Cerebellar cortex (tissue), 1 donor: Measurements from ENCODE around the gene SLC35E2B.
"Not testable (repeated sequence)": the region's sequence is repeated elsewhere in the genome, so short reads cannot be mapped to it uniquely, and the experiment has no call there.

Experiments used
- DNase-seq: peaks from one replicate; pipeline ENCODE4 v3.0.0-alpha.2; 2015; ENCODE audit warnings: low spot score

SLC35E2B gene

GRCh38 chr1:1703796-1704195 lies 11.2 kb upstream of the SLC35E2B start:
- no peak for DNase-seq

GRCh38 chr1:1702506-1702905 lies 9.9 kb upstream of the SLC35E2B start:
- not testable (repeated sequence) for DNase-seq

- DNase-seq, result not testable (repeated sequence)
Observed at GRCh38 chr1:1700557-1700956, 8.0 kb upstream of the SLC35E2B start.

DNA sequence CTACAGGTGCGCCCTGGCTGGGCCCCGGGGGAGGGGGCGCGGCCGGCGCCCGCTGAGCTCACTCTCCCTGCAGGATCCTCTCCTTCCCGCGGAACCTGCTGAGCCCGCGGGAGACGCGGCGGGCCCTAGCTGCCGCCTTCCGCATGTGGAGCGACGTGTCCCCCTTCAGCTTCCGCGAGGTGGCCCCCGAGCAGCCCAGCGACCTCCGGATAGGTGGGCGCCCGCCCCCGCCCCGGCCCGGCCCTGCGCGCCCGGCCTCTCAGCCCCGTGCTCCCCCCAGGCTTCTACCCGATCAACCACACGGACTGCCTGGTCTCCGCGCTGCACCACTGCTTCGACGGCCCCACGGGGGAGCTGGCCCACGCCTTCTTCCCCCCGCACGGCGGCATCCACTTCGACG lies 7.5 kb upstream of the SLC35E2B start:
- not testable (repeated sequence) for DNase-seq

DNA sequence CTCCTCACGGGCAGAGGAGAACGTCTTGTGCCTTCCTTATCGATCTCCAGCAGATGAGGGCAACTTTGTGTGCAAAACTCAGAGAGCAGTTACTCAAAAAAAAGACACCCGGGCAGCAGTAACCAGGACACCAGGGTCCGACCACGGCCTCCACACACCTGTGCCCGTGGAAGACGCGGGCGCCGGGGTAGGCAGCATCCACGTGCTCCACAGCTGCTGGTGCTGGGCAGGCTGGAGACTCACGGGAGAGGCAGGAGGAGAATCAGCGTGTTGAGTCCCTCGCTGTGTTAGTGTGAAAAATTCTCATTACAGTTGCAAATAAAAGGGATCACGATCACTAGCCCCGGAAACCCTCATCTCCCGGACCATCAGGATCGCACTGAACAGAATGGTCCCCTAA lies 6.5 kb upstream of the SLC35E2B start:
- DNase-seq, result not testable (repeated sequence)

DNA sequence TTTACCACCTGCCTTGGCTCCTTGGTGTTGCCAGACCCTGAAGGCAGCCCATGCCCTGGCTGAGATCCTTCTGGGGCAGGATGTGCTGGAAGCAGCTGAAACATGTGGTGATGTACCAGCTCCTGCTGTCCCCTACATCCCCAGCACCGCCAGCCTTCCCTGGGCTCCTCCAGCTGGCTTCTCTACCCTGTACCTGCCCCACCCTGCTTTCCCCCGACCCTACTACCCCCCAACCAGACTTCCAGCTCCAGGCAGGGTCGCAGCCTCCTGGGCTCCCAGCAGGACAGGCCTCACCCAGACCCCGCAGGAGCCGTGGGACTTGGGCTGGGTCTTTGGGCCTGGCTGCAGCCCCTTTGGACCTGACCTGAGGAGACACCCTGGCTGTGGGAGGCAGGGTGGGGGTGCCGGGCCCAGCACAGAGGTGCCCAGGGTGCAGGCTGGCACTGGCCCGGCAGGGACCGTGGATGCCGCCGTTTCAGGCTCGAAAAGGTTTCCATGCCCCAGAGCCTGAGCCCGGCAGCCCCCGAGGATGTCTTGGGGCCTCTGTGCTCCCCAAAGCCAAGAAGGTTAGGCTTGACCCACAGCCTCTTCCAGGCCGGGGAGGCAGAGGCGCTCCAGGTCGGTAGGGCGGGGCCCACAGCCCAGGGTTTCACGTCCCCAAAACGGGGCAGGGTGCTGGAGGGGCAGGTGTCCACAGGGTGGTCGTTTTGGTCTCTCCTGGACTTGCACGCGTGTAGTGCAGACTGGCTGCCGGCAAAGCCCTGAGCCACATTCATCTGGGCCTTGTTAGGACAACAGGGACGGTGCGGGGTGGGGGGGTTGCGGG lies 5.0 kb upstream of the SLC35E2B start:
- not testable (repeated sequence) for DNase-seq

GRCh38 chr1:1696431-1697357 lies 4.1 kb upstream of the SLC35E2B start:
- DNase-seq, result not testable (repeated sequence)

DNA sequence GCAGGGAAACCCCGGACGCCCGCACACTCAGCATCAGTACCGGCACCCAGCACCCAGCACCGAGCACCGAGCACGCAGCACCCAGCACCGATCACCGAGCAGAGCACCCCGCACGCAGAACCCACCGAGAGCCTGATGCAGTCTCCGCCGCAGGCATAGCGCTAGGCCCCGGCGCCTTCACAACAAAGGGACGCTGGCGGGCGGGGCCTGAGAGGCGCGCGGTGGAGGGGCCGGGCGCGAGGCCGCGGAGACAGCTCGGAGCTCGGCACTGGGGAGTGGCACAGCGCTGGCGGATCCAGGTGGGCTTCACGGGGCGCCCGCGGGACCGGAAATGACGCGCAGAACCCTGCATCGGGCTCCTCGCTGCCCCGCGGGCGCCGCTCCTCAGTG lies 276 bp downstream of the SLC35E2B start:
- peak; percentile 69 for DNase-seq

DNA sequence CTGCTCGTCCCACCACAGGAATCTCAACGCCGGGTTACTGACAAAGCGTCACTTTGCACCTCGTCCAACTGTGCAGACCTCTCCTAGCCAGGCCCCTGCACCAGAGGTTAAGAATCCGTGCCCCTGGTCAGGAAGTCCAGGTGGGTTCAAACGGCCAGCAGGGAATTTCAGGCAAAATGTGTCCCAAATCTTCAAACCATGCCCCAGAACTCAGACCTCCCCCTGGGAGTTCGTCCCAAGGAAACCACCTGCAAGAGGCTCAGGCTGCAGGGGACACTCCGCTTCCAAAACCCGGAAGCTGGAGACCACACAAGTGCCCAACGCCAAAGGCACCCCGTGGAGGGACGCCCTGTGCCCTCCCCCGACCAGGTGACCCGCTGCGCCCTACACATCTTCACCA lies 1.2 kb downstream of the SLC35E2B start:
- not testable (repeated sequence) for DNase-seq

GRCh38 chr1:1689526-1689925 lies 3.1 kb downstream of the SLC35E2B start:
- DNase-seq, result not testable (repeated sequence)

DNA sequence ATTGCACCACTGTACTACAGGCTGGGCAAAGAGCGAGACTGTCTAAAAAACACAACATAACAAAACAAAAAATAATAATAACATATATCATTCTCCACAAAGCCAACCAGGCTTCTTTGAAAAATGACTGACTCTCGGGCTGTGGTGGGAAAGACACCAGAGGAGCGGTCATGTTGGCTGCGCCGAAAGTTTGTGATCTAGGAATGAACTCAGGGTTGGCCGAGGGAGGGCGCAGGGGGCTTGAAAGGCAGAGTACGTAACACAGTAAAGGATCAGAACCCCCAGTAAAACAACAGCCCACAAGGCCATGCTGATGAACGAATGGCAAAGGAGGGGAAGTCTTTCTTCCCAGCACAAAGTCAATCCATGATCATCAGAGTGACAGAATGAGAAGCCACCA lies 4.7 kb downstream of the SLC35E2B start:
- DNase-seq, result no peak

- DNase-seq, result no peak
Observed at GRCh38 chr1:1684031-1684681, 8.4 kb downstream of the SLC35E2B start.

GRCh38 chr1:1683104-1683905 lies 9.3 kb downstream of the SLC35E2B start:
- DNase-seq, result no peak

- DNase-seq, result no peak
Observed at GRCh38 chr1:1680912-1681273, 11.7 kb downstream of the SLC35E2B start.

- DNase-seq, result no peak
Observed at GRCh38 chr1:1680031-1680911, 12.3 kb downstream of the SLC35E2B start.

DNA sequence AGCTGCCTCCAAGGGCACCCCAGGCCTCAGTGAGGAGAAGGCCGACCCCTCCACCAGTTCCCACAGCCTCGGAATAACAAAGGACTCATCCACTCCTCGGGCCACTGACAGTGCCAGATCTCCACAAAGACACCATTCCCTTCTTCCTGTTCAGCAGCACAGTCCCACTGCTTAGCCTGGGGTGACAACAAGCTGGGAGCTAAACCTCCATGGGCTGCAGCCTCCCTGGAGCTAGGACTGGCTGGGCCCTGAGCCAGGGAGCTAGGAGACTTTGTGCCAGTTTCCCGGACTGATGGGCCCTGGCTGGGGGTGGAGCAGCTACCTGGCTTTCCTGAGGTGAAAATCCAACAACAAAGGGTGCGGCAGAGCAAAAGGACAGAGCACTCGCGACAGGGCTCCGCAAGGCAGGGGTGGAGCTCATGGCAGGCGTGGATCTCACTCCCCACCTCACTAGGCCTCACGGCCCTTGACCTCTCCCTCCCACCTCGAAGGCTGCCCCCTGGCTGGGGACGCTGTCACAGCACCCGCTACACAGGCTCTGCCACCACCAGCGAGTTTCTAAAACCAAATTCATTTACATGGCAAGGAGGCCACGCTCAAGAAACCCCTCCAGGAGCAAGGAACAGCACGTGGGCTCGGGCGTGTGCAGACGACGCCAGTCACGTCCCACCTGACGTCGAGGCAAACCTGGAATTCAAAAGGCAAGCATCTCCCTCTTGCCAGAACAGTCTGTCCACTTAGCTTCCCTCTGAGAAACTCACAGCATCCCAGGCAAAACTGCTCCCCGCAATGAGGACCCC lies 13.8 kb downstream of the SLC35E2B start:
- DNase-seq, result no peak

GRCh38 chr1:1677718-1678580 lies 14.6 kb downstream of the SLC35E2B start:
- DNase-seq, result no peak

GRCh38 chr1:1676087-1676486 lies 16.5 kb downstream of the SLC35E2B start:
- not testable (repeated sequence) for DNase-seq

GRCh38 chr1:1675218-1675617 lies 17.4 kb downstream of the SLC35E2B start:
- not testable (repeated sequence) for DNase-seq
